ENCODE data around the gene TET1. TPM values are rescaled to one million over a fixed set of nuclear protein-coding genes. Genes with fewer than 3 reads are reported as not detected.
A peak's percentile ranks its signal among the peaks of the same experiment; 100 is the strongest.

The TET1 gene
- total and polyA plus RNA-seq, 2 of the 13 experiments (the other 11 are each of a cell fraction or from before 2014, with no cell fraction given) = 6.9 to 7.3 TPM

- TF ChIP-seq REL (CRISPR knock-in tag; conservative IDR thresholded peaks at IDR 0.05) = no peak
- TF ChIP-seq ZZZ3 (CRISPR knock-in tag; IDR thresholded peaks at IDR 0.05; ENCODE audit: borderline replicate concordance) = no peak
- peak; percentile 70 for TF ChIP-seq HMG20B (CRISPR knock-in tag; conservative IDR thresholded peaks at IDR 0.05)
- TF ChIP-seq GPBP1L1 (CRISPR knock-in tag; IDR thresholded peaks at IDR 0.05) = no peak
- peak; percentile 77 for TF ChIP-seq NFYB (CRISPR knock-in tag; IDR thresholded peaks at IDR 0.05)
- peak; percentile 72 for TF ChIP-seq MAX (IDR thresholded peaks at IDR 0.05)
- no peak for TF ChIP-seq ZMYM2 (CRISPR knock-in tag; IDR thresholded peaks at IDR 0.05)
- TF ChIP-seq MZF1 (CRISPR knock-in tag; IDR thresholded peaks at IDR 0.05; ENCODE audit: borderline replicate concordance) = no peak
- TF ChIP-seq SP2 (CRISPR knock-in tag; IDR thresholded peaks at IDR 0.05) = no peak
- TF ChIP-seq, protein P1, sequence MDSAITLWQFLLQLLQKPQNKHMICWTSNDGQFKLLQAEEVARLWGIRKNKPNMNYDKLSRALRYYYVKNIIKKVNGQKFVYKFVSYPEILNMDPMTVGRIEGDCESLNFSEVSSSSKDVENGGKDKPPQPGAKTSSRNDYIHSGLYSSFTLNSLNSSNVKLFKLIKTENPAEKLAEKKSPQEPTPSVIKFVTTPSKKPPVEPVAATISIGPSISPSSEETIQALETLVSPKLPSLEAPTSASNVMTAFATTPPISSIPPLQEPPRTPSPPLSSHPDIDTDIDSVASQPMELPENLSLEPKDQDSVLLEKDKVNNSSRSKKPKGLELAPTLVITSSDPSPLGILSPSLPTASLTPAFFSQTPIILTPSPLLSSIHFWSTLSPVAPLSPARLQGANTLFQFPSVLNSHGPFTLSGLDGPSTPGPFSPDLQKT (CRISPR knock-in tag; IDR thresholded peaks at IDR 0.05; ENCODE audit: borderline replicate concordance) = no peak
- TF ChIP-seq, protein P2, sequence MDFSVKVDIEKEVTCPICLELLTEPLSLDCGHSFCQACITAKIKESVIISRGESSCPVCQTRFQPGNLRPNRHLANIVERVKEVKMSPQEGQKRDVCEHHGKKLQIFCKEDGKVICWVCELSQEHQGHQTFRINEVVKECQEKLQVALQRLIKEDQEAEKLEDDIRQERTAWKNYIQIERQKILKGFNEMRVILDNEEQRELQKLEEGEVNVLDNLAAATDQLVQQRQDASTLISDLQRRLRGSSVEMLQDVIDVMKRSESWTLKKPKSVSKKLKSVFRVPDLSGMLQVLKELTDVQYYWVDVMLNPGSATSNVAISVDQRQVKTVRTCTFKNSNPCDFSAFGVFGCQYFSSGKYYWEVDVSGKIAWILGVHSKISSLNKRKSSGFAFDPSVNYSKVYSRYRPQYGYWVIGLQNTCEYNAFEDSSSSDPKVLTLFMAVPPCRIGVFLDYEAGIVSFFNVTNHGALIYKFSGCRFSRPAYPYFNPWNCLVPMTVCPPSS (IDR thresholded peaks at IDR 0.05) = no peak
- TF ChIP-seq NFE2 (CRISPR knock-in tag; IDR thresholded peaks at IDR 0.05) = no peak
- TF ChIP-seq, protein P3, sequence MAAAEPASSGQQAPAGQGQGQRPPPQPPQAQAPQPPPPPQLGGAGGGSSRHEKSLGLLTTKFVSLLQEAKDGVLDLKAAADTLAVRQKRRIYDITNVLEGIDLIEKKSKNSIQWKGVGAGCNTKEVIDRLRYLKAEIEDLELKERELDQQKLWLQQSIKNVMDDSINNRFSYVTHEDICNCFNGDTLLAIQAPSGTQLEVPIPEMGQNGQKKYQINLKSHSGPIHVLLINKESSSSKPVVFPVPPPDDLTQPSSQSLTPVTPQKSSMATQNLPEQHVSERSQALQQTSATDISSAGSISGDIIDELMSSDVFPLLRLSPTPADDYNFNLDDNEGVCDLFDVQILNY (CRISPR knock-in tag; conservative IDR thresholded peaks at IDR 0.05) = no peak
- TF ChIP-seq PATZ1 (CRISPR knock-in tag; IDR thresholded peaks at IDR 0.05) = peak; percentile 83
- TF ChIP-seq, protein P4, sequence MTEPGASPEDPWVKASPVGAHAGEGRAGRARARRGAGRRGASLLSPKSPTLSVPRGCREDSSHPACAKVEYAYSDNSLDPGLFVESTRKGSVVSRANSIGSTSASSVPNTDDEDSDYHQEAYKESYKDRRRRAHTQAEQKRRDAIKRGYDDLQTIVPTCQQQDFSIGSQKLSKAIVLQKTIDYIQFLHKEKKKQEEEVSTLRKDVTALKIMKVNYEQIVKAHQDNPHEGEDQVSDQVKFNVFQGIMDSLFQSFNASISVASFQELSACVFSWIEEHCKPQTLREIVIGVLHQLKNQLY (CRISPR knock-in tag; IDR thresholded peaks at IDR 0.05) = 0 out of 2 replicates have a peak, but pooled peaks have one; percentile 9
- TF ChIP-seq ZNF749 (CRISPR knock-in tag; IDR thresholded peaks at IDR 0.05; ENCODE audit: borderline replicate concordance) = no peak
- no peak for TF ChIP-seq ZNF496 (CRISPR knock-in tag; IDR thresholded peaks at IDR 0.05; ENCODE audit: insufficient replicate concordance)
- TF ChIP-seq, protein P5, sequence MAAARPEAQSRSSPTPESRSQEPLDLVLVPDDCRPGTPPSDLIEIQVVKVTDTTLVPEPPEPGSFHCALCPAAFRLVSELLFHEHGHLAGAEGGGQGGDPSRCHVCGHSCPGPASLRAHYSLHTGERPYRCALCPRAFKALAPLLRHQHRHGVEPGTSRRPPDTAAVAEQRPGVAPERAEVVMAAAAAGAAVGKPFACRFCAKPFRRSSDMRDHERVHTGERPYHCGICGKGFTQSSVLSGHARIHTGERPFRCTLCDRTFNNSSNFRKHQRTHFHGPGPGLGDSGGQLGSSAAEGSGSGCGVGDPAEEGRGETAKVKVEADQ (CRISPR knock-in tag; IDR thresholded peaks at IDR 0.05; ENCODE audit: borderline replicate concordance) = no peak
- TF ChIP-seq U2AF1 (optimal IDR thresholded peaks at IDR 0.05; ENCODE audit: low read depth, low read length) = no peak
- peak; percentile 91 for TF ChIP-seq ONECUT2 (CRISPR knock-in tag; IDR thresholded peaks at IDR 0.05)
Measured at GRCh38 chr10:68600041-68600778, 40.1 kb downstream of the TET1 start (continued).

Data from HepG2 (cell line).